Lung (tissue), 12 donors: ENCODE measurements around the gene KSR1. TPM values are rescaled to one million over a fixed set of nuclear protein-coding genes. Genes with fewer than 3 reads are reported as not detected.

Experiments
- ATAC-seq: fragments of 200-7000 bp; cut with Tn5 transposase; one replicate; pipeline ENCODE4 v1.9.1; 2020; ENCODE audit warnings: moderate number of reproducible peaks; ENCODE audit not compliant: insufficient read depth, low FRiP score
- DNase-seq, 3 donors: peaks; one replicate each; pipeline ENCODE4 v3.0.0-alpha.2; 2013 to 2017
- H3K27ac ChIP-seq, 2 donors: one replicate each; pipeline ENCODE4 v1.5.1; 2013; ENCODE audit warnings: mild to moderate bottlenecking in 2 of 2, moderate library complexity in 2 of 2, control low read depth in 1 of 2, inconsistent platforms in 1 of 2, low read depth in 1 of 2, low read length in 1 of 2
- H3K27me3 ChIP-seq, 3 donors: one replicate each; pipeline ENCODE4 v1.5.1; 2013; ENCODE audit warnings: low read length in 2 of 3; ENCODE audit not compliant: control insufficient read depth in 3 of 3, insufficient read depth in 3 of 3
- H3K36me3 ChIP-seq, 4 donors: one replicate each; pipeline ENCODE4 v1.5.1; 2013; ENCODE audit warnings: low read length in 4 of 4, mild to moderate bottlenecking in 1 of 4, moderate library complexity in 1 of 4; ENCODE audit not compliant: control insufficient read depth in 4 of 4, insufficient read depth in 4 of 4
- H3K4me1 ChIP-seq, 5 donors: one replicate each; pipeline ENCODE4 v1.5.1; 2013; ENCODE audit warnings: low read length in 5 of 5, mild to moderate bottlenecking in 2 of 5, moderate library complexity in 1 of 5; ENCODE audit not compliant: control insufficient read depth in 5 of 5, insufficient read depth in 5 of 5
- H3K4me3 ChIP-seq: one replicate; pipeline ENCODE4 v1.5.1; 2013; ENCODE audit warnings: mild to moderate bottlenecking, control low read depth, moderate library complexity
- H3K9ac ChIP-seq, 2 donors: one replicate each; pipeline ENCODE4 v1.5.1; 2013; ENCODE audit warnings: low read length in 2 of 2, control low read depth in 1 of 2; ENCODE audit not compliant: insufficient read depth in 1 of 2
- H3K9me3 ChIP-seq, 4 donors: one replicate each; pipeline ENCODE4 v1.5.1; 2013; ENCODE audit warnings: low read length in 3 of 4, mild to moderate bottlenecking in 1 of 4, moderate library complexity in 1 of 4; ENCODE audit not compliant: control insufficient read depth in 4 of 4, insufficient read depth in 3 of 4
- WGBS, 2 donors: extraction: QIAGEN DNeasy Blood & Tissue Kit; methylation state at CpG; one replicate each; pipeline ENCODE4 v1.1.7; 2013; 5-methylcytosine and 5-hydroxymethylcytosine counted together
- polyA plus RNA-seq, 2 donors: library from polyadenylated mRNA; stranded (reverse); fragments of 200-250 nt; gene quantifications; one replicate each; pipeline ENCODE4 v1.2.1, GENCODE V29; 2013
- total RNA-seq, 2 donors: library from RNA; depleted of rRNA in 1 of 2; stranded (reverse); fragments of >200 nt in 1 of 2; gene quantifications; one replicate each; pipeline ENCODE4 v1.2.1, GENCODE V29; 2014 to 2021
- TF ChIP-seq, protein P1 (sequence below): IDR thresholded peaks from 2 replicates; pipeline ENCODE4 v1.5.1; 2012; ENCODE audit warnings: mild to moderate bottlenecking; ENCODE audit errors: control extremely low read depth, extremely low read depth
- donor health status: control.
- donor health status: control.
- donor health status: Bipolar disorder and iron deficiency.
- donor health status: healthy.
- donor health status: DM: yes; HTN: yes; CAD: no.

Gene KSR1
- total and polyA plus RNA-seq, 4 donors: 26.8 to 70.0 (median 42.3) TPM

GRCh38 chr17:27457360-27457715 is 1.1 kb downstream of the KSR1 start:
- H3K9me3 ChIP-seq: no peaks in the 10 kb centered on the region
- no peaks in the 10 kb centered on the region for H3K36me3 ChIP-seq
- peak overlapping the region; percentile 41 to 86 for H3K9ac ChIP-seq
- TF ChIP-seq, protein P1, sequence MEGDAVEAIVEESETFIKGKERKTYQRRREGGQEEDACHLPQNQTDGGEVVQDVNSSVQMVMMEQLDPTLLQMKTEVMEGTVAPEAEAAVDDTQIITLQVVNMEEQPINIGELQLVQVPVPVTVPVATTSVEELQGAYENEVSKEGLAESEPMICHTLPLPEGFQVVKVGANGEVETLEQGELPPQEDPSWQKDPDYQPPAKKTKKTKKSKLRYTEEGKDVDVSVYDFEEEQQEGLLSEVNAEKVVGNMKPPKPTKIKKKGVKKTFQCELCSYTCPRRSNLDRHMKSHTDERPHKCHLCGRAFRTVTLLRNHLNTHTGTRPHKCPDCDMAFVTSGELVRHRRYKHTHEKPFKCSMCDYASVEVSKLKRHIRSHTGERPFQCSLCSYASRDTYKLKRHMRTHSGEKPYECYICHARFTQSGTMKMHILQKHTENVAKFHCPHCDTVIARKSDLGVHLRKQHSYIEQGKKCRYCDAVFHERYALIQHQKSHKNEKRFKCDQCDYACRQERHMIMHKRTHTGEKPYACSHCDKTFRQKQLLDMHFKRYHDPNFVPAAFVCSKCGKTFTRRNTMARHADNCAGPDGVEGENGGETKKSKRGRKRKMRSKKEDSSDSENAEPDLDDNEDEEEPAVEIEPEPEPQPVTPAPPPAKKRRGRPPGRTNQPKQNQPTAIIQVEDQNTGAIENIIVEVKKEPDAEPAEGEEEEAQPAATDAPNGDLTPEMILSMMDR: no peak
- no peaks in the 10 kb centered on the region for H3K27me3 ChIP-seq
- H3K27ac ChIP-seq: no peak overlapping the region
- no peak for ATAC-seq
- H3K4me3 ChIP-seq: peak overlapping the region; percentile 72
- DNase-seq: peak in 1 of 3 donors; percentile 47
- peaks cover 0 to 36% (median 13%) of the 10 kb centered on the region in 5 donors for H3K4me1 ChIP-seq
- WGBS, 2 donors: 8 to 13% methylated on average over 8 of the region's 8 CpGs

DNA sequence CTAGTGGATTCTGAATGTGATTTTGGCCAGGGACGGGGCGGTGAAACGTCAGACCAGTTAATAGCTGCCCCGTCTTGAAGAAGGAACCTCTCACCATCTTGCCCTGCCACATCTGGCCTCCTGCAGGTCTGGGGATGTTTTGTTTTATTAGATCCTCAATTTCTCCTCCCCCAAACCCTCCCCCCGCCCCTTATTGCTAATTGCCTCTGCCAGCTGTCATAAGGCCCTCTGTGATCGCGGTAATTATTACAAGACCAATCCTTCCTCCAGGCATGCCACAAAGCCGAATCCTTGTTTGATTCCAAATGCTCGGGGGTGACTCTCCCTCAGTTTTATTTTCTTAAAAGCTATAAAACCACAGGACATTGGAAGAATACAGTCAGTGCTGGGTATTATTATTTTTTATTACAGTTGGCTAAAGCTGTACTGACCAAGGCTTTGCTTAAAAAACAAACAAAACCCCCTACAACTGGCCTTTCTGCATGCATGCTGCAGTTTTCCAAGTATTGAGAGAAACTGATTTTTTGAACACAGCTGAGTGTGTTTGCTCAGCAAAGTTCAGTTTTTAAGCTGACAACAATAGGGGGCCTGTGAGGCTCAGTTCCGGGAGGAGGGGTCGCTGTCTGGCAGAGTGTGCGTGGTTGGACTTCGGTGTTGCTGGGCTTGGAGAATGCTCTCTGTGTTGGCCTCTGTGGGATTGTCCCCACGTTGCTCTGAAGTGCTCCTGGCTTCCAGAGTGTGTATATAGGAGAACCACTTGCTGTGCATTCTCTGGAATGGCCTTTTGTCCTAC is 1.7 kb downstream of the KSR1 start:
- TF ChIP-seq, protein P1: no peak
- H3K27me3 ChIP-seq: no peaks in the 10 kb centered on the region
- ATAC-seq: no peak
- no peak overlapping the region for H3K27ac ChIP-seq
- 45 to 47% methylated on average over 14 of the region's 14 CpGs for WGBS, 2 donors
- H3K4me3 ChIP-seq: no peak overlapping the region
- peak overlapping the region in 1 of 2 donors; percentile 40 for H3K9ac ChIP-seq
- H3K9me3 ChIP-seq: no peaks in the 10 kb centered on the region
- H3K36me3 ChIP-seq: no peaks in the 10 kb centered on the region
- H3K4me1 ChIP-seq: peaks cover 0 to 36% (median 13%) of the 10 kb centered on the region in 5 donors
- DNase-seq: peak; percentile 73 to 85 (median 73)

DNA sequence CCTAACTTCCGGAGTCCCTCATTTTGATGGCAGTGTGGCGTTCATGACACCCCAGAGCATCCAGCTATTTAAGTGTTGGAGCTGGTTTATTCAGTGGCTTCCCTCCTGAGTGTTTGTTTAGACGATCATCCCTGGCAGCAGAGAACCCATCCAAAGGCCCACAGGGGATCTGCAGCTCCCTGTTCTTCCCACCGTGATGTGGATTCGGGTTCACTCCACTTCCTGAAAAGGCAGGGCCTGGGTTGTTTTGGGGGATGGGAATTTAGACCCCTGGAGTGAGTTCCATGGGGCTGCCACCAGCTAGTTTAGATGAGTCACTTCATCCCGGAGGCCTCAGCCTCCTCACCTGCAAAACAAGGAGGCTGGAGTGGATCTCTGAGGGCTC is 2.3 kb downstream of the KSR1 start:
- Histone ChIP-seq H3K4me3 (no peak overlapping the region), H3K36me3 (no peaks in the 10 kb centered on the region), H3K4me1 (peaks cover 0 to 36% (median 14%) of the 10 kb centered on the region in 5 donors), H3K9ac (peak overlapping the region in 1 of 2 donors; percentile 40), H3K27ac (no peak overlapping the region), H3K27me3 (no peaks in the 10 kb centered on the region), H3K9me3 (no peaks in the 10 kb centered on the region)
- ATAC-seq: no peak
- DNase-seq: no peak
- 63 to 65% methylated on average over 6 of the region's 6 CpGs for WGBS, 2 donors
- TF ChIP-seq, protein P1: no peak

DNA sequence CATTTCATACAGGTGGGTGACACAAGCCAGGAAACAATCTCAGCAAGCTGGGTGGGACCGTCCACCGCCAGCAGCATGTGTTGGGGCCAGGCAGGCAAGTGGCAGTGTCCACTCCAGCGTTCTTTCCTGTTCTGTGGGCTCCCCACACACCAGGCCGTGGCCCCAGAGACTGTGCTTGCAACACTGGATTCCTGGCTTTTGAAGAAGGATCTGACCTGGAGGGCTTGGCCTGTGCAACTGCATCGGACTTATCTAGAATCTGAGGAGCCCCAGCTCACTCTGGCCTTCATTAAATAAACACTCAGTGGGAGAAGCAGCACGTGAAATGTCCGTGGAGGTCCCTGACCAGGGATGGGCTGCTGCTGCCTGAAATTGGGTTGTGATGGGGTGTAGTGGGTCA is 3.2 kb downstream of the KSR1 start:
- no peaks in the 10 kb centered on the region for H3K9me3 ChIP-seq
- TF ChIP-seq, protein P1: no peak
- no peak overlapping the region for H3K27ac ChIP-seq
- 59 to 64% methylated on average over 7 of the region's 7 CpGs for WGBS, 2 donors
- no peak overlapping the region for H3K4me3 ChIP-seq
- DNase-seq (no peak), ATAC-seq (no peak)
- H3K36me3 ChIP-seq: no peaks in the 10 kb centered on the region
- no peaks in the 10 kb centered on the region for H3K27me3 ChIP-seq
- H3K4me1 ChIP-seq: peaks cover 0 to 36% (median 17%) of the 10 kb centered on the region in 5 donors
- H3K9ac ChIP-seq: peak overlapping the region in 1 of 2 donors; percentile 11
